ENCODE measurements around the gene EPB41. TPM values are rescaled to one million over a fixed set of nuclear protein-coding genes. Genes with fewer than 3 reads are reported as not detected.
"Not testable (repeated sequence)": the region's sequence is repeated elsewhere in the genome, so short reads cannot be mapped to it uniquely, and the experiment has no call there.

Gene EPB41
- total RNA-seq, 1 experiment from 2014 or later = 40.7 TPM

- no peak overlapping the region for H3K4me3 Mint-ChIP-seq (ENCODE audit: low read depth, unreplicated experiment)
- H3K27me3 Mint-ChIP-seq (ENCODE audit: unreplicated experiment) = no peaks in the 10 kb centered on the region
- DNase-seq = no peak
- no peaks in the 10 kb centered on the region for H3K36me3 Mint-ChIP-seq (ENCODE audit: insufficient read depth, unreplicated experiment)
- no peak overlapping the region for H3K27ac Mint-ChIP-seq (ENCODE audit: unreplicated experiment)
- no peaks in the 10 kb centered on the region for H3K9me3 Mint-ChIP-seq (ENCODE audit: low read depth, unreplicated experiment)
- no TSS peak for BruUV-seq (replicated peaks)
- H3K4me1 Mint-ChIP-seq (ENCODE audit: low read depth, unreplicated experiment) = no peaks in the 10 kb centered on the region
- no peak for TF ChIP-seq CTCF (IDR thresholded peaks at IDR 0.05; ENCODE audit: unreplicated experiment)
- CTCF ChIA-PET = no interaction called here
- intact Hi-C loops (cut with micrococcal nuclease; ENCODE audit: unreplicated experiment) = no loop called here
Measured at GRCh38 chr1:29083317-29084195, 169.2 kb downstream of the EPB41 start.

GRCh38 chr1:29084196-29084521, 169.8 kb downstream of the EPB41 start:
- CTCF ChIA-PET = no interaction called here
- intact Hi-C loops (cut with micrococcal nuclease; ENCODE audit: unreplicated experiment) = no loop called here
- Mint-ChIP-seq H3K27me3 (ENCODE audit: unreplicated experiment) (no peaks in the 10 kb centered on the region), H3K4me3 (ENCODE audit: low read depth, unreplicated experiment) (no peak overlapping the region), H3K9me3 (ENCODE audit: low read depth, unreplicated experiment) (no peaks in the 10 kb centered on the region), H3K27ac (ENCODE audit: unreplicated experiment) (no peak overlapping the region), H3K36me3 (ENCODE audit: insufficient read depth, unreplicated experiment) (no peaks in the 10 kb centered on the region), H3K4me1 (ENCODE audit: low read depth, unreplicated experiment) (no peaks in the 10 kb centered on the region)
- no peak for DNase-seq
- TF ChIP-seq CTCF (IDR thresholded peaks at IDR 0.05; ENCODE audit: unreplicated experiment) = no peak
- BruUV-seq (replicated peaks) = no TSS peak

GRCh38 chr1:29090937-29091618, 176.7 kb downstream of the EPB41 start:
- Mint-ChIP-seq H3K9me3 (ENCODE audit: low read depth, unreplicated experiment) (no peaks in the 10 kb centered on the region), H3K27me3 (ENCODE audit: unreplicated experiment) (no peaks in the 10 kb centered on the region), H3K4me1 (ENCODE audit: low read depth, unreplicated experiment) (no peaks in the 10 kb centered on the region), H3K36me3 (ENCODE audit: insufficient read depth, unreplicated experiment) (no peaks in the 10 kb centered on the region), H3K4me3 (ENCODE audit: low read depth, unreplicated experiment) (no peak overlapping the region), H3K27ac (ENCODE audit: unreplicated experiment) (no peak overlapping the region)
- TF ChIP-seq CTCF (IDR thresholded peaks at IDR 0.05; ENCODE audit: unreplicated experiment) = no peak
- BruUV-seq (replicated peaks) = no TSS peak
- DNase-seq = no peak
- CTCF ChIA-PET = no interaction called here
- intact Hi-C loops (cut with micrococcal nuclease; ENCODE audit: unreplicated experiment) = no loop called here

DNA sequence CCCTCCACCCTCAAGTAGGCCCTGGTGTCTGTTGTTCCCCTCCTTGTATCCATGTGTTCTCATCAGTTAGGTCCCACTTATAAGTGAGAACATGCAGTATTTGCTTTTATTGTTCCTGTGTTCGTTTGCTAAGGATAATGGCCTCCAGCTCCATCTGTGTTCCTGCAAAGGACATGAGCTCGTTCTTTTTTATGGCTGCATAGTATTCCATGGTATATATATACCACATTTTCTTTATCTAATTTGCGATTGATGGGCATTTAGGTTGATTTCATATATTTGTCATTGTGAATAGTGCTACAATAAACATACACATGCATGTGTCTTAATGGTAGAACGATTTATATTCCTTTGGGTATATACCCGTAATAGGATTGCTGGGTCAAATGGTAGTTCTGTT, 178.3 kb downstream of the EPB41 start:
- H3K4me3 Mint-ChIP-seq (ENCODE audit: low read depth, unreplicated experiment); H3K36me3 Mint-ChIP-seq (ENCODE audit: insufficient read depth, unreplicated experiment); BruUV-seq (replicated peaks); H3K27ac Mint-ChIP-seq (ENCODE audit: unreplicated experiment); H3K27me3 Mint-ChIP-seq (ENCODE audit: unreplicated experiment); H3K9me3 Mint-ChIP-seq (ENCODE audit: low read depth, unreplicated experiment); DNase-seq; H3K4me1 Mint-ChIP-seq (ENCODE audit: low read depth, unreplicated experiment); CTCF ChIA-PET; intact Hi-C loops (cut with micrococcal nuclease; ENCODE audit: unreplicated experiment): not testable (repeated sequence)

DNA sequence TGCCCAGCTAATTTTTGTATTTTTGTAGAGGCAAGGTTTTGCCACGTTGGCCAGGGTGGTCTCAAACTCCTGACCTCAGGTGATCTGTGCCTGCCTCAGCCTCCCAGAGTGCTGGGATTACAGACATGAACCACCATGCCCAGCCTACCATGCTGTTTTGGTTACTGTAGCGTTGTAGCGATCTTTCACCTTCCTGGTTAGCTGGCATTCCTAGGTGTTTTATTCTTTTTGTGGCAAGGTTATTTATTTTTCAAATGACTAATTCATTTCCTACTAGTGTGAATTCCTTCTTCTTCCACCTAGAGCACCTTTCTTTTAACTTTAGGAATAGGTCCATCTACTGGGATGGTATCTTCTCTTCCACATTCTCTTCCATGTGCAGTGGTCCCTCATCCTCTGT, 180.1 kb downstream of the EPB41 start:
- H3K9me3 Mint-ChIP-seq (ENCODE audit: low read depth, unreplicated experiment) = no peaks in the 10 kb centered on the region
- peaks cover 4% of the 10 kb centered on the region for H3K36me3 Mint-ChIP-seq (ENCODE audit: insufficient read depth, unreplicated experiment)
- H3K27me3 Mint-ChIP-seq (ENCODE audit: unreplicated experiment) = no peaks in the 10 kb centered on the region
- no TSS peak for BruUV-seq (replicated peaks)
- no peak for DNase-seq
- H3K27ac Mint-ChIP-seq (ENCODE audit: unreplicated experiment) = no peak overlapping the region
- CTCF ChIA-PET = no interaction called here
- no peak overlapping the region for H3K4me3 Mint-ChIP-seq (ENCODE audit: low read depth, unreplicated experiment)
- no peak for TF ChIP-seq CTCF (IDR thresholded peaks at IDR 0.05; ENCODE audit: unreplicated experiment)
- intact Hi-C loops (cut with micrococcal nuclease; ENCODE audit: unreplicated experiment) = no loop called here
- no peaks in the 10 kb centered on the region for H3K4me1 Mint-ChIP-seq (ENCODE audit: low read depth, unreplicated experiment)
